GM19099 (cell line): Measurements from ENCODE around the gene CYB5R3.

Experiments used
- POLR2A ChIP-seq: IDR thresholded peaks from 3 replicates; pipeline ENCODE4 v1.6.1; 2011; ENCODE audit warnings: low read depth; ENCODE audit not compliant: insufficient read length; ENCODE audit errors: extremely low read depth

Gene CYB5R3

GRCh38 chr22:42649246-42650099, at the start of gene CYB5R3:
TSS of gene CYB5R3 (minus strand) at chr22:42649392. CDS start at chr22:42649315, 77 bp downstream.
- peak; percentile 80 for TF ChIP-seq POLR2A

DNA sequence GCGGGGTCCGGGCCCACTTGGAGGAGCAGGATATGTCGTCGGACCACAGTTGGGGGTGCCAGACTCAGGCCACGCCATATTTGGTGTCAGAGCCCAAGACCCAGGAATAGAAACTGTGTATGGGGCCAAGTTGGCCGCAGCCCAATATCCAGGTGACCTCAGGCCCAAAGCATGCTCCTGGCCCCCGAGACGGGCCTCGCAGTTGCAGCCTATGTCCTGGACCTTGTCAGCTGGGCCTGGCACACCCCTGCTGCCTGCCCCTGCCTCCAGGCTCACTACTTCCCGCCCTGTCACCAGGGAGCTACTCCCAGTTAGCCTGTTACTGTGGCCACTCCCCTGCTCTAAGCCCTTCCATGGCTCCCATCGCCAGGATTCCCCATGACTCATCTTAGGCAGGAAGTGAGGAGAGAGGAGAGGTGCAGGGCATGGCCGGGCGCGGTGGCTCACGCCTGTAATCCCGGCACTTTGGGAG, 48.4 kb upstream of the CYB5R3 start:
- TF ChIP-seq POLR2A, result no peak

GRCh38 chr22:42696331-42696967, 47.3 kb upstream of the CYB5R3 start:
- TF ChIP-seq POLR2A, result no peak

DNA sequence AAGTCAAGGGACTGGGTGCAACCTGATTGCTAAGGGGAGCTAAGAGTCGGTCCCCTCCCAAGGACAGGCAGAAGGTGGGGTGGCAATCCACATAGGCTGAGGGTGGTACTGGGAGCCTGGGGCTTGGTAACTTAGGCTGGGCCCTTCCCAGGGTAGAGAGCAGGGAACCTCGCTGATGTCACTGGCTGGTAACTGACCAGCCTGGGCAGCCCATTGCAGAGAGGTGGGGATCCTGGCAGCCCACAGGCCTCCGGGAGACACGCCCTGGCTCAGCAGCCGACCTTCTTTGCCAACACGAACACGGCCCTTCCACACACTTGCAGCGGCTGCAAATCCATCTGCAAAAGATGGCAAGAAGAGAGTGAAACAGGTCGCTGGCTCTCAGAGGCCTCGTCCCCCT, 46.1 kb upstream of the CYB5R3 start:
- no peak for TF ChIP-seq POLR2A

- TF ChIP-seq POLR2A, result no peak
Measured at GRCh38 chr22:42693763-42694683, 44.8 kb upstream of the CYB5R3 start.

GRCh38 chr22:42693055-42693762, 44.0 kb upstream of the CYB5R3 start:
- TF ChIP-seq POLR2A, result no peak

- no peak for TF ChIP-seq POLR2A
Measured at GRCh38 chr22:42692239-42693054, 43.3 kb upstream of the CYB5R3 start.

GRCh38 chr22:42691440-42691839, 42.2 kb upstream of the CYB5R3 start:
- no peak for TF ChIP-seq POLR2A

DNA sequence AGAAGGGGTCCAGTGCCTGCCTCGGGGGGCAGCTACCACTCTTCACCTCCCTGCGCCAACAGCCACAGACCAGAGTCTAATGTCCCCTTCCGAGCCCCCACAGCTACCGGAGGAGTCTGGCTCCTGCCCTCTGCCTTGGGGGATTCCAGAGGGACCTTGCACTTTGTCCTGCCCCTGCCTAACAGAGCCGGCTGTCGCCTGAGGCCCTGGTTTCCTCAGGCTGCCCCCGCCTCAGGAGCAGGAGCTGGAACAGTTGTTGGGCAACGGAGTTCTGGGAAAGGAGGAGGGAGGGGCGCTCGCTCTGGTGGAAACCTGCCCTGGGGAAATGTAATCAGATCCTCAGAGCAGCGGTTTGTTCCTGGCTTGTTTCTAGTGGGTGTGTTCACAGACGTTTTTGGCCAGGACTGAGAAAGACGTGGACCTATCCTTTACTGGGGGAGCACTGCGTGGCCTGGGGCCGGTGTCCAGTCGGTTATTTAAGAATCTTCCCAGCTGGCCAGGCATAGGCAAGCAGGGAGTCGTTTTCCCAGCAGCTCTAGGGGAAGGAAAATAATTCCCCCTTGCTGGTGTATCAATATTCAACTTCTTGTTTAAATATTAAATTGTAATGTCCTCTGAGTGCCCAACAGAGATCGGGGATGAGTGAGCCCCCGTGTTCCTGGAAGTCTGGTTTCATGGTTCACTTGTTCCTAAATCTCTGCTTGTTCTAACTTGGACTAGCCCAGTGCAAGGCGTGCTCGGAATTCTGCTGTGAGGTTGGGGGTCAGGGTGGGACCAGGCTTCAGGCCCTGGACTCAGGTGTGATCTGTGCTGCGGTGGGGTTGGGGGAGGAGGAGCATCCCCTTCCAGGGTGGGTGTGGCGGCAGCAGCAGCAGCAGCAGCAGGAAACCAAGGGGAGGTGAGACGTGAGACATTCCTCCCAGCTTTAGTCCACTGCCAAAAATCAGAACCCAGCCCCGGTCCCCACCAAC, 39.3 kb upstream of the CYB5R3 start:
- TF ChIP-seq POLR2A, result no peak

- no peak for TF ChIP-seq POLR2A
Measured at GRCh38 chr22:42686756-42687491, 37.7 kb upstream of the CYB5R3 start.

GRCh38 chr22:42685941-42686653, 36.9 kb upstream of the CYB5R3 start:
- no peak for TF ChIP-seq POLR2A
